Dermis blood vessel endothelial cell (primary cell): ENCODE data around the gene SP3. TPM values are rescaled to one million over a fixed set of nuclear protein-coding genes. Genes with fewer than 3 reads are reported as not detected.

Experiments
- DNase-seq: peaks from one replicate; pipeline ENCODE4 v3.0.0; 2010
- total RNA-seq: library from RNA; depleted of rRNA; stranded (reverse); fragments of >200 nt; gene quantifications from 2 replicates; pipeline ENCODE4 v1.2.3, GENCODE V29; 2014

Gene SP3
- total RNA-seq, 1 donor from 2014 or later: 98.9 TPM

GRCh38 chr2:173884025-173884802 is 81.0 kb downstream of the SP3 start:
- peak; percentile 72 for DNase-seq

GRCh38 chr2:173881886-173882285 is 83.3 kb downstream of the SP3 start:
- DNase-seq: no peak

- peak; percentile 41 for DNase-seq
Measured at GRCh38 chr2:173881461-173881860, 83.7 kb downstream of the SP3 start.

- no peak for DNase-seq
Measured at GRCh38 chr2:173880561-173880960, 84.6 kb downstream of the SP3 start.

- no peak for DNase-seq
Measured at GRCh38 chr2:173876833-173877413, 88.2 kb downstream of the SP3 start.

- DNase-seq: no peak
Measured at GRCh38 chr2:173874894-173875237, 90.3 kb downstream of the SP3 start.

- DNase-seq: no peak
Measured at GRCh38 chr2:173874003-173874893, 90.9 kb downstream of the SP3 start.

- DNase-seq: no peak
Measured at GRCh38 chr2:173872714-173873113, 92.5 kb downstream of the SP3 start.

GRCh38 chr2:173869244-173870229 is 95.6 kb downstream of the SP3 start:
- DNase-seq: no peak

- no peak for DNase-seq
Measured at GRCh38 chr2:173868406-173868805, 96.8 kb downstream of the SP3 start.

GRCh38 chr2:173866874-173867618 is 98.1 kb downstream of the SP3 start:
- no peak for DNase-seq

- peak; percentile 15 for DNase-seq
Measured at GRCh38 chr2:173865971-173866873, 99.0 kb downstream of the SP3 start.

- no peak for DNase-seq
Measured at GRCh38 chr2:173862612-173863217, 102.5 kb downstream of the SP3 start.

- no peak for DNase-seq
Measured at GRCh38 chr2:173860566-173860965, 104.6 kb downstream of the SP3 start.

- no peak for DNase-seq
Measured at GRCh38 chr2:173860082-173860481, 105.1 kb downstream of the SP3 start.

- no peak for DNase-seq
Measured at GRCh38 chr2:173858291-173858731, 106.9 kb downstream of the SP3 start.
